ENCODE results near the gene GPR155. TPM values are rescaled to one million over a fixed set of nuclear protein-coding genes. Genes with fewer than 3 reads are reported as not detected.

GPR155 gene
- total RNA-seq, 1 donor from 2014 or later, result 11.0 TPM

- no peaks in the 10 kb centered on the region for H3K4me1 ChIP-seq (ENCODE audit: insufficient read depth, low read length)
- H3K9ac ChIP-seq (ENCODE audit: low read length), result no peak overlapping the region
- H3K27me3 ChIP-seq (ENCODE audit: insufficient read depth, low read length), result peaks cover 3% of the 10 kb centered on the region
- no peaks in the 10 kb centered on the region for H3K4me1 Mint-ChIP-seq (ENCODE audit: low read depth, unreplicated experiment)
- H3K27ac ChIP-seq (ENCODE audit: low read depth, low read length), result no peak overlapping the region
- no peaks in the 10 kb centered on the region for H3K79me2 ChIP-seq (ENCODE audit: insufficient read depth, low read length)
- no peak overlapping the region for H3K4me2 ChIP-seq (ENCODE audit: low read length)
- H2AFZ ChIP-seq (ENCODE audit: low read depth, low read length), result no peak overlapping the region
- H3K4me3 ChIP-seq (ENCODE audit: insufficient read depth, low read depth, low read length), result no peak overlapping the region
- H3K27ac Mint-ChIP-seq (ENCODE audit: unreplicated experiment), result no peak overlapping the region
- H3K27me3 Mint-ChIP-seq (ENCODE audit: low read depth, unreplicated experiment), result no peaks in the 10 kb centered on the region
- no peaks in the 10 kb centered on the region for H4K20me1 ChIP-seq (ENCODE audit: insufficient read depth, low read length)
- peaks cover 6% of the 10 kb centered on the region for H3K9me3 Mint-ChIP-seq (ENCODE audit: unreplicated experiment)
- DNase-seq (ENCODE audit: low read depth) (no peak), FAIRE-seq (no peak)
- H3K36me3 ChIP-seq (ENCODE audit: insufficient read depth, low read length), result no peaks in the 10 kb centered on the region
- no peaks in the 10 kb centered on the region for H3K9me3 ChIP-seq (ENCODE audit: insufficient read depth, low read depth, low read length)
- no peaks in the 10 kb centered on the region for H3K36me3 Mint-ChIP-seq (ENCODE audit: low read depth, unreplicated experiment)
- TF ChIP-seq, protein P1, sequence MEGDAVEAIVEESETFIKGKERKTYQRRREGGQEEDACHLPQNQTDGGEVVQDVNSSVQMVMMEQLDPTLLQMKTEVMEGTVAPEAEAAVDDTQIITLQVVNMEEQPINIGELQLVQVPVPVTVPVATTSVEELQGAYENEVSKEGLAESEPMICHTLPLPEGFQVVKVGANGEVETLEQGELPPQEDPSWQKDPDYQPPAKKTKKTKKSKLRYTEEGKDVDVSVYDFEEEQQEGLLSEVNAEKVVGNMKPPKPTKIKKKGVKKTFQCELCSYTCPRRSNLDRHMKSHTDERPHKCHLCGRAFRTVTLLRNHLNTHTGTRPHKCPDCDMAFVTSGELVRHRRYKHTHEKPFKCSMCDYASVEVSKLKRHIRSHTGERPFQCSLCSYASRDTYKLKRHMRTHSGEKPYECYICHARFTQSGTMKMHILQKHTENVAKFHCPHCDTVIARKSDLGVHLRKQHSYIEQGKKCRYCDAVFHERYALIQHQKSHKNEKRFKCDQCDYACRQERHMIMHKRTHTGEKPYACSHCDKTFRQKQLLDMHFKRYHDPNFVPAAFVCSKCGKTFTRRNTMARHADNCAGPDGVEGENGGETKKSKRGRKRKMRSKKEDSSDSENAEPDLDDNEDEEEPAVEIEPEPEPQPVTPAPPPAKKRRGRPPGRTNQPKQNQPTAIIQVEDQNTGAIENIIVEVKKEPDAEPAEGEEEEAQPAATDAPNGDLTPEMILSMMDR (IDR thresholded peaks at IDR 0.05; ENCODE audit: insufficient read depth, low read depth, low read length), result no peak
- no peak for TF ChIP-seq EZH2 (IDR thresholded peaks at IDR 0.05; ENCODE audit: insufficient read depth, low read length)
- H3K4me3 Mint-ChIP-seq (ENCODE audit: unreplicated experiment), result no peak overlapping the region
Measured at GRCh38 chr2:174518395-174518794, 31.6 kb upstream of the GPR155 start.

DNA sequence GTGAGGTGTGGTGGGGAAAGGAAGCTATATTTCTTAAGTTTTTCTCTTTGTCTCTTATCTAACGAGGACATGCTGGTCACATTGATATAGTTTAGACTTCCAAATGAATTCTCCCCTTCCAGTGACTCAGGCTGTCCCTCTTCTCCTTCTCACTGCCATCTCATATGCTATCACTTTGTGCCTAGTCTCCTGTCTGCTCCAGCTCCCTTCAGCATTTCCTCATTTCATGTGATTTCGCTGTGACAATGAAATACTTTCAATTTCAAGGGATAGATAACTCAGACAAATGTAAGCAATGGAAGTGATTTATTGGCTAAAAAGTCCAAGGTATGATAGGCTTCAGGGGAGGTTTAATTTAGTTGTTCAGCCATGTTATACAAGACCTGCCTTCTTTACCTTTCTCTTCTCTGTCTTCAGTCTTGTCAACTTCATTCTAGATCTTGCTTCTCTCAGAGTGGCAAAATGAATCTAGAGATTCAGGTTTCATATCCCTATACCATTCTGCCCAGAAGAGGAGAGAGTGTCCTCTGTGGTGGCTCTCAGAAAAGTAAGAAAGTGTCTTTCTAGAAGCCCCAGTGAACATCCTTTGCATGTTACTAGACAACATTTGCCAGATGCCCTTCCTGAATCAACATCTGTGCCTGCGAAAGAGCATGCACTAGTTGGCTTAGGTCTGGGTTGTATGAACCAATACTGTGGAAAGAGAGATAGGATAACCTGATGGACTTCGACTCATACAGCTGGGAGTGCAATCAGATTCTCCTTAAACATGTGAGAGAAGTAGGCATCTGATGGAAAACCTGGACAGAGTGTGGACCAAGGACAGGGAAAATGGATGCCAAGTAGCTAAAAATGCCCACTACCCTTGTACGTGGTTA is 29.9 kb upstream of the GPR155 start:
- Histone ChIP-seq H3K27ac (ENCODE audit: low read depth, low read length) (no peak overlapping the region), H3K36me3 (ENCODE audit: insufficient read depth, low read length) (no peaks in the 10 kb centered on the region), H3K4me3 (ENCODE audit: insufficient read depth, low read depth, low read length) (no peak overlapping the region), H3K27me3 (ENCODE audit: insufficient read depth, low read length) (peaks cover 3% of the 10 kb centered on the region), H3K9me3 (ENCODE audit: insufficient read depth, low read depth, low read length) (no peaks in the 10 kb centered on the region), H4K20me1 (ENCODE audit: insufficient read depth, low read length) (no peaks in the 10 kb centered on the region), H3K4me2 (ENCODE audit: low read length) (no peak overlapping the region), H3K9ac (ENCODE audit: low read length) (no peak overlapping the region), H3K79me2 (ENCODE audit: insufficient read depth, low read length) (no peaks in the 10 kb centered on the region), H3K4me1 (ENCODE audit: insufficient read depth, low read length) (no peaks in the 10 kb centered on the region), H2AFZ (ENCODE audit: low read depth, low read length) (no peak overlapping the region)
- DNase-seq (ENCODE audit: low read depth) (no peak), FAIRE-seq (no peak)
- Mint-ChIP-seq H3K4me3 (ENCODE audit: unreplicated experiment) (no peak overlapping the region), H3K27me3 (ENCODE audit: low read depth, unreplicated experiment) (no peaks in the 10 kb centered on the region), H3K9me3 (ENCODE audit: unreplicated experiment) (peaks cover 10% of the 10 kb centered on the region), H3K4me1 (ENCODE audit: low read depth, unreplicated experiment) (no peaks in the 10 kb centered on the region), H3K36me3 (ENCODE audit: low read depth, unreplicated experiment) (no peaks in the 10 kb centered on the region), H3K27ac (ENCODE audit: unreplicated experiment) (no peak overlapping the region)
- TF ChIP-seq, protein P1 (IDR thresholded peaks at IDR 0.05; ENCODE audit: insufficient read depth, low read depth, low read length), result no peak
- TF ChIP-seq EZH2 (IDR thresholded peaks at IDR 0.05; ENCODE audit: insufficient read depth, low read length), result no peak

DNA sequence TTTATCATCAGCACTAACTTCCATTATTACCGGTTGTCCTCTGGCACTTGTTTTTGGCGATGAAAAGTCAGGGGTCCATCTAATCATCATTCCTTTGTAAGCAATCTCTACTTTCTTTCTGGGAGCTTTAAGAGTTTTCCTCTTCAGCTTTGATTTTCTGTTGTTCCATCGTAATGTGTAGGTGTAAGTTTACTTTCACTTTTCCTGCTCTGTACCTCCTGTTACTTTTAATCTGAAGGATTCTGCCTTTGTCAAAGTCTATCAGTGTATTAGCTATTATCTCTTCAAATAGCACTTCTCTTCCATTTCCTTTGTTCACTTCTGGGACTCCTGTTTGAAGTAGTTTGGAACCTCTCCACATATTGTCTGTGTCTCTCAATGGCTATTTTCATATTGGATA is 25.5 kb upstream of the GPR155 start:
- Histone ChIP-seq H3K27ac (ENCODE audit: low read depth, low read length) (no peak overlapping the region), H3K4me3 (ENCODE audit: insufficient read depth, low read depth, low read length) (no peak overlapping the region), H3K4me1 (ENCODE audit: insufficient read depth, low read length) (no peaks in the 10 kb centered on the region), H3K9ac (ENCODE audit: low read length) (no peak overlapping the region), H2AFZ (ENCODE audit: low read depth, low read length) (no peak overlapping the region), H4K20me1 (ENCODE audit: insufficient read depth, low read length) (no peaks in the 10 kb centered on the region), H3K27me3 (ENCODE audit: insufficient read depth, low read length) (no peaks in the 10 kb centered on the region), H3K79me2 (ENCODE audit: insufficient read depth, low read length) (no peaks in the 10 kb centered on the region), H3K4me2 (ENCODE audit: low read length) (no peak overlapping the region), H3K36me3 (ENCODE audit: insufficient read depth, low read length) (no peaks in the 10 kb centered on the region), H3K9me3 (ENCODE audit: insufficient read depth, low read depth, low read length) (peaks cover 5% of the 10 kb centered on the region)
- Mint-ChIP-seq H3K36me3 (ENCODE audit: low read depth, unreplicated experiment) (peaks cover 2% of the 10 kb centered on the region), H3K9me3 (ENCODE audit: unreplicated experiment) (peaks cover 26% of the 10 kb centered on the region), H3K4me3 (ENCODE audit: unreplicated experiment) (no peak overlapping the region), H3K27me3 (ENCODE audit: low read depth, unreplicated experiment) (no peaks in the 10 kb centered on the region), H3K27ac (ENCODE audit: unreplicated experiment) (no peak overlapping the region), H3K4me1 (ENCODE audit: low read depth, unreplicated experiment) (no peaks in the 10 kb centered on the region)
- FAIRE-seq, result no peak
- DNase-seq (ENCODE audit: low read depth), result no peak
- TF ChIP-seq, protein P1 (IDR thresholded peaks at IDR 0.05; ENCODE audit: insufficient read depth, low read depth, low read length), result no peak
- TF ChIP-seq EZH2 (IDR thresholded peaks at IDR 0.05; ENCODE audit: insufficient read depth, low read length), result no peak

Data from astrocyte (in vitro differentiated cells and primary cell).